H1 (cell line): Measurements from ENCODE around the gene LAMC1. TPM values are rescaled to one million over a fixed set of nuclear protein-coding genes. Genes with fewer than 3 reads are reported as not detected.

Experiments
- ATF2 ChIP-seq: IDR thresholded peaks from 2 replicates; pipeline ENCODE4 v1.6.1; 2012; ENCODE audit warnings: low read length, inconsistent platforms
- ZNF274 ChIP-seq: IDR thresholded peaks from 2 replicates; pipeline ENCODE4 v1.7.0; 2012; ENCODE audit warnings: low read length, borderline replicate concordance; ENCODE audit errors: extremely low read depth
- polyA plus RNA-seq, 7 experiments: library from polyadenylated mRNA; depleted of rRNA in 3 of 7; stranded (reverse) in 5 of 7; unstranded in 2 of 7; fragments of >200 nt in 5 of 7; fragments of 200-250 nt in 2 of 7; gene quantifications; 1 replicate in 5 of 7; 2 replicates in 1 of 7; 4 replicates in 1 of 7; pipeline versions ENCODE4 v1.2.1 to v1.2.3, GENCODE V29; 2011 to 2013; ENCODE audit warnings: missing spikeins in 2 of 7, mixed read lengths in 2 of 7
- total RNA-seq: library from RNA; stranded (reverse); fragmentation: NEBNext Ultra II Directional; extraction: Animal tissue kit (Norgen Biotek cat#: 25700); gene quantifications from 2 replicates; pipeline ENCODE4 v1.2.1, GENCODE V29; 2021

The LAMC1 gene
- total and polyA plus RNA-seq, 2 of the 8 experiments (the other 6 are each of a cell fraction or from before 2014, with no cell fraction given) = 47.6 to 90.3 TPM

GRCh38 chr1:183137782-183138181 lies 114.6 kb downstream of the LAMC1 start (continued):
- TF ChIP-seq ATF2 = no peak
- no peak for TF ChIP-seq ZNF274
